GM10248 (cell line): ENCODE measurements around the gene TEX2.

Experiments used
- CTCF ChIA-PET: fragments of 300-600 bp; sonication (Branson Sonifier 250); formaldehyde crosslinking; extraction: SDS; loops from one replicate; lab custom pipeline; 2021; ENCODE audit warnings: antibody characterized with exemption; lab: Yijun Ruan, JAX
- POLR2A ChIA-PET: fragments of 350-650 bp; sonication (Branson Sonifier 250); formaldehyde crosslinking; extraction: SDS; loops from one replicate; lab custom pipeline; 2020; ENCODE audit warnings: antibody characterized with exemption; lab: Yijun Ruan, JAX
- DNase-seq: peaks from one replicate; pipeline ENCODE4 v3.0.0; 2012; ENCODE audit errors: extremely low spot score
- TF ChIP-seq, protein P1 (sequence below): IDR thresholded peaks from 2 replicates; pipeline ENCODE4 v1.5.1; 2012; ENCODE audit warnings: mild to moderate bottlenecking, low read depth; ENCODE audit errors: extremely low read depth, missing control alignments, control extremely low read depth

The TEX2 gene

GRCh38 chr17:64219571-64219970 lies 43.5 kb downstream of the TEX2 start:
- no peak for DNase-seq
- CTCF ChIA-PET: no interaction called here
- TF ChIP-seq, protein P1, sequence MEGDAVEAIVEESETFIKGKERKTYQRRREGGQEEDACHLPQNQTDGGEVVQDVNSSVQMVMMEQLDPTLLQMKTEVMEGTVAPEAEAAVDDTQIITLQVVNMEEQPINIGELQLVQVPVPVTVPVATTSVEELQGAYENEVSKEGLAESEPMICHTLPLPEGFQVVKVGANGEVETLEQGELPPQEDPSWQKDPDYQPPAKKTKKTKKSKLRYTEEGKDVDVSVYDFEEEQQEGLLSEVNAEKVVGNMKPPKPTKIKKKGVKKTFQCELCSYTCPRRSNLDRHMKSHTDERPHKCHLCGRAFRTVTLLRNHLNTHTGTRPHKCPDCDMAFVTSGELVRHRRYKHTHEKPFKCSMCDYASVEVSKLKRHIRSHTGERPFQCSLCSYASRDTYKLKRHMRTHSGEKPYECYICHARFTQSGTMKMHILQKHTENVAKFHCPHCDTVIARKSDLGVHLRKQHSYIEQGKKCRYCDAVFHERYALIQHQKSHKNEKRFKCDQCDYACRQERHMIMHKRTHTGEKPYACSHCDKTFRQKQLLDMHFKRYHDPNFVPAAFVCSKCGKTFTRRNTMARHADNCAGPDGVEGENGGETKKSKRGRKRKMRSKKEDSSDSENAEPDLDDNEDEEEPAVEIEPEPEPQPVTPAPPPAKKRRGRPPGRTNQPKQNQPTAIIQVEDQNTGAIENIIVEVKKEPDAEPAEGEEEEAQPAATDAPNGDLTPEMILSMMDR: no peak
- POLR2A ChIA-PET: no interaction called here

DNA sequence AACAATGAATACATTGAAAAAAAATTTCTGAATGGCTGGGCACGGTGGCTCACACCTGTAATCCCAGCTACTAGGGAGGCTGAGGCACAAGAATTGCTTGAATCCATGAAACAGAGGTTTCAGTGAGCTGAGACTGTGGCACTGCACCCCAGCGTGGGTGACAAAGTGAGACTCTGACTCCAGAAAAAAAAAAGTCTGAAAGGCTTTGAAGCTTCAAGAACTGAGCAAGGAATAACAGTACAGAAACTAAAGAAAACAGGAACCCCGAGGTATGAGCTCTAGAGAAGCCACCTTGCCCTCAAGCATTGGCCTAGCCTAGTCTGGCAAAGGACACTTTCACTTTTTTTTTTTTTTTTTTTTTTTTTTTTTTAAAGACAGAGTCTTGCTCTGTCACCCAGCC lies 45.0 kb downstream of the TEX2 start:
- CTCF ChIA-PET: interaction anchor here (0.9 to 4.7 kb wide), 6 partner anchors 12 to 189 kb away, joined by 3 to 28 read pairs (median 4); no protein-coding TSS in a partner anchor
- POLR2A ChIA-PET: interaction anchor here (0.6 to 1.2 kb wide), 4 partner anchors 10 to 238 kb away, joined by 3 to 6 read pairs (median 4); no protein-coding TSS in a partner anchor
- DNase-seq: peak; percentile 72
- TF ChIP-seq, protein P1: no peak

GRCh38 chr17:64217249-64217691 lies 45.8 kb downstream of the TEX2 start:
- ChIA-PET CTCF (interaction anchor here (0.9 to 4.7 kb wide), 7 partner anchors 11 to 188 kb away, joined by 3 to 28 read pairs (median 3); no protein-coding TSS in a partner anchor), POLR2A (interaction anchor here (0.6 to 1.2 kb wide), 3 partner anchors 9 to 88 kb away, joined by 3 to 4 read pairs (median 3); no protein-coding TSS in a partner anchor)
- TF ChIP-seq, protein P1: no peak
- DNase-seq: no peak

GRCh38 chr17:64216338-64217248 lies 46.5 kb downstream of the TEX2 start:
- TF ChIP-seq, protein P1: peak; percentile 56
- ChIA-PET POLR2A (interaction anchor here (1.2 kb wide), 1 partner anchor 71 kb away, joined by 4 read pairs; no protein-coding TSS in a partner anchor), CTCF (interaction anchor here (1.0 to 4.7 kb wide), 7 partner anchors 11 to 188 kb away, joined by 3 to 28 read pairs (median 3); no protein-coding TSS in a partner anchor)
- peak; percentile 73 for DNase-seq

GRCh38 chr17:64216000-64216337 lies 47.1 kb downstream of the TEX2 start:
- DNase-seq: no peak
- ChIA-PET POLR2A (interaction anchor here (1.2 kb wide), 1 partner anchor 71 kb away, joined by 4 read pairs; no protein-coding TSS in a partner anchor), CTCF (interaction anchor here (1.4 to 4.7 kb wide), 3 partner anchors 12 to 82 kb away, joined by 3 to 28 read pairs (median 4); no protein-coding TSS in a partner anchor)
- TF ChIP-seq, protein P1: no peak

DNA sequence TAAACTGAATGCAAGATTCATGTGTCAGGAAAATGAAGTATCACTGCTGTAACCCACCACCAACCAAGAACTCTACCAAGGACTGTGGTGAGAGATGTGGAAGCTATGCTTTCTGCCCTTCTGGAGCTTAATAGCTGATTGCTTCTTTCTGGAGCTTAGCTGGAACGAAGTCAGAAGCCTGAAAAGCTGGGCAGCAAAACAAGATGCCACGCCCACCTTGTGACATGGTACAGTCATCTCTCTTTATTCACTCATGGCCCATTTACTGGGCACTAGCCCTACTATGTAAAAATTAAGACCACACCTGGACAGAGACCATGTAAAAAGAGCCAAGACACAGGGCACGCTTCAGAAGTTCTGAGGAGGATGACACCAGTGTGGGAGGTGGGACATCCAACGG lies 48.1 kb downstream of the TEX2 start:
- ChIA-PET POLR2A (no interaction called here), CTCF (interaction anchor here (1.3 to 4.7 kb wide), 3 partner anchors 9 to 15 kb away, joined by 3 to 28 read pairs (median 4); no protein-coding TSS in a partner anchor)
- DNase-seq: no peak
- TF ChIP-seq, protein P1: no peak
